HepG2 (cell line): ENCODE data around the gene PDZD2. TPM values are rescaled to one million over a fixed set of nuclear protein-coding genes. Genes with fewer than 3 reads are reported as not detected.

ENCODE experiments used
- ATAC-seq: fragments of 200-7000 bp; cut with Tn5 transposase; 3 replicates; pipeline ENCODE4 v1.9.1; 2020; ENCODE audit warnings: mild to moderate bottlenecking, moderate library complexity
- BruUV-seq: library from RNA; stranded (reverse); fragments of 400-500 nt; replicated peaks from 2 replicates; lab custom pipeline; 2021; lab: Mats Ljungman, UMichigan
- CTCF ChIA-PET: fragments of 300-600 bp; formaldehyde crosslinking; extraction: SDS; loops from one replicate; lab custom pipeline; 2021; ENCODE audit warnings: low total read pairs, inconsistent platforms, low intra/inter-chr PET ratio; lab: Yijun Ruan, JAX
- POLR2A ChIA-PET: fragments of 350-600 bp; sonication (Branson Sonifier 250); formaldehyde crosslinking; loops from one replicate; lab custom pipeline; 2020; ENCODE audit warnings: antibody characterized with exemption, inconsistent platforms; lab: Yijun Ruan, JAX
- DNase-seq: peaks from one replicate; pipeline ENCODE4 v3.0.0-alpha.2; 2015; ENCODE audit warnings: low spot score
- FAIRE-seq: peaks from 3 replicates; lab custom pipeline; 2011; peaks lifted over from hg19 to GRCh38; lab: Jason Lieb, UNC
- H2AFZ ChIP-seq: one replicate; pipeline ENCODE4 v1.6.1; 2011; ENCODE audit warnings: low read length, inconsistent platforms
- H3K27ac ChIP-seq: fragments of 300-600 bp; 3 replicates; pipeline ENCODE4 v1.8.0; 2011; ENCODE audit warnings: mixed run types, mild to moderate bottlenecking, mixed read lengths, low read length, inconsistent platforms; ENCODE audit not compliant: insufficient read depth; ENCODE audit errors: extremely low read length
- H3K27me3 ChIP-seq, 2 experiments: fragments of 200-600 bp in 1 of 2; 2 replicates in 1 of 2; 3 replicates in 1 of 2; pipeline versions ENCODE4 v1.6.0 to v1.8.0; 2011; ENCODE audit warnings: low read length in 2 of 2, mild to moderate bottlenecking in 2 of 2, moderate library complexity in 2 of 2, inconsistent platforms in 1 of 2; ENCODE audit not compliant: insufficient read depth in 2 of 2, control insufficient read depth in 1 of 2
- H3K36me3 ChIP-seq, 2 experiments: fragments of 200-600 bp in 1 of 2; replicated peaks in 1 of 2; 2 replicates in 1 of 2; 3 replicates in 1 of 2; pipeline versions ENCODE4 v1.5.1 to v1.8.0; 2011; ENCODE audit warnings: low read length in 2 of 2, inconsistent platforms in 1 of 2; ENCODE audit not compliant: insufficient read depth in 2 of 2, control insufficient read depth in 1 of 2
- H3K4me1 ChIP-seq: 2 replicates; pipeline ENCODE4 v1.5.1; 2012; ENCODE audit warnings: low read length, inconsistent platforms; ENCODE audit not compliant: insufficient read depth
- H3K4me2 ChIP-seq: 2 replicates; pipeline ENCODE4 v1.6.0; 2011; ENCODE audit warnings: low read depth, low read length, inconsistent platforms
- H3K4me3 ChIP-seq, 3 experiments: fragments of 200-600 bp in 1 of 3; sonication (generic), shearing (Covaris generic) in 1 of 3; replicated peaks in 1 of 3; 2 replicates each; pipeline ENCODE4 v1.5.1; 2011 to 2016; ENCODE audit warnings: low read length in 3 of 3, inconsistent platforms in 2 of 3, low read depth in 2 of 3, mild to moderate bottlenecking in 2 of 3, control low read depth in 1 of 3, mixed read lengths in 1 of 3; ENCODE audit not compliant: insufficient read depth in 1 of 3
- H3K79me2 ChIP-seq: one replicate; pipeline ENCODE4 v1.6.1; 2011; ENCODE audit warnings: low read length, inconsistent platforms; ENCODE audit not compliant: insufficient read depth
- H3K9ac ChIP-seq: 2 replicates; pipeline ENCODE4 v1.6.0; 2011; ENCODE audit warnings: mild to moderate bottlenecking, low read depth, low read length, inconsistent platforms; ENCODE audit not compliant: insufficient read depth
- H3K9me3 ChIP-seq: 2 replicates; pipeline ENCODE4 v1.5.1; 2012; ENCODE audit warnings: mild to moderate bottlenecking, low read length
- H4K20me1 ChIP-seq: 2 replicates; pipeline ENCODE4 v1.6.0; 2011; ENCODE audit warnings: inconsistent platforms, mild to moderate bottlenecking, low read length, moderate library complexity; ENCODE audit not compliant: insufficient read depth
- BORCS8-MEF2B ChIP-seq: sonication (generic); formaldehyde crosslinking; IDR thresholded peaks from 2 replicates; pipeline ENCODE4 v1.8.0; 2022; ENCODE audit warnings: mild to moderate bottlenecking, missing genetic modification reagents
- ERF ChIP-seq: IDR thresholded peaks from 2 replicates; pipeline ENCODE4 v1.6.1; 2018; ENCODE audit warnings: missing biosample characterization, missing genetic modification reagents
- GATAD2A ChIP-seq: IDR thresholded peaks from 2 replicates; pipeline ENCODE4 v1.6.1; 2016
- HNRNPLL ChIP-seq: fragments of 200-400 bp; formaldehyde crosslinking; IDR thresholded peaks from 2 replicates; pipeline ENCODE4 v1.6.1; 2017; ENCODE audit warnings: mild to moderate bottlenecking, low read depth, low read length; ENCODE audit not compliant: poor library complexity, severe bottlenecking
- MEIS2 ChIP-seq: sonication (generic); formaldehyde crosslinking; IDR thresholded peaks from 2 replicates; pipeline ENCODE4 v1.9.0; 2021; ENCODE audit warnings: mild to moderate bottlenecking, missing genetic modification reagents
- POLR2G ChIP-seq: fragments of 200-400 bp; formaldehyde crosslinking; IDR thresholded peaks from 2 replicates; pipeline ENCODE4 v1.6.1; 2018; ENCODE audit warnings: mild to moderate bottlenecking, low read depth, low read length, moderate library complexity
- REPIN1 ChIP-seq: sonication (generic); formaldehyde crosslinking; IDR thresholded peaks from 2 replicates; pipeline ENCODE4 v1.8.0; 2022; ENCODE audit warnings: missing genetic modification reagents, low read depth, mild to moderate bottlenecking, borderline replicate concordance
- SETDB1 ChIP-seq: sonication (generic); formaldehyde crosslinking; IDR thresholded peaks from 2 replicates; pipeline ENCODE4 v1.5.1; 2020; ENCODE audit warnings: missing genetic modification reagents, mild to moderate bottlenecking, borderline replicate concordance
- THAP8 ChIP-seq: sonication (generic); formaldehyde crosslinking; IDR thresholded peaks from 2 replicates; pipeline ENCODE4 v1.5.1; 2020; ENCODE audit warnings: missing genetic modification reagents, mild to moderate bottlenecking, borderline replicate concordance
- ZFP36L2 ChIP-seq: sonication (generic); formaldehyde crosslinking; IDR thresholded peaks from 2 replicates; pipeline ENCODE4 v1.4.0; 2020; ENCODE audit warnings: missing genetic modification reagents
- ZMYM2 ChIP-seq: sonication (generic); formaldehyde crosslinking; IDR thresholded peaks from 2 replicates; pipeline ENCODE4 v1.8.0; 2022; ENCODE audit warnings: mild to moderate bottlenecking, missing genetic modification reagents
- ZNF576 ChIP-seq: sonication (generic); formaldehyde crosslinking; IDR thresholded peaks from 2 replicates; pipeline ENCODE4 v1.4.0; 2020; ENCODE audit warnings: mild to moderate bottlenecking, missing genetic modification reagents
- ZNF747 ChIP-seq: sonication (generic); formaldehyde crosslinking; IDR thresholded peaks from 2 replicates; pipeline ENCODE4 v1.8.1; 2023; ENCODE audit warnings: missing genetic modification reagents, mild to moderate bottlenecking, borderline replicate concordance
- ZNF766 ChIP-seq: sonication (generic); formaldehyde crosslinking; IDR thresholded peaks from 2 replicates; pipeline ENCODE4 v1.5.0; 2020; ENCODE audit warnings: missing genetic modification reagents, borderline replicate concordance
- WGBS: methylation state at CpG from one replicate; pipeline ENCODE4 v1.1.6; 2017; ENCODE audit warnings: low lambda C conversion rate; 5-methylcytosine and 5-hydroxymethylcytosine counted together
- in situ Hi-C: cut with HindIII; loops from 2 replicates; pipeline ENCODE4 v1.10.0; 2017; ENCODE audit warnings: low pct_unique_long_range_greater_than_20kb; ENCODE audit not compliant: extremely low pct_ligation_motif_present
- intact Hi-C: fragments of 100-400 bp; cut with micrococcal nuclease; formaldehyde crosslinking; loops from one replicate; pipeline ENCODE4 v1.10.0; 2022; ENCODE audit not compliant: unreplicated experiment
- polyA plus RNA-seq, 8 experiments: library from polyadenylated mRNA; depleted of rRNA in 3 of 8; stranded (reverse) in 7 of 8; unstranded in 1 of 8; fragments of >200 nt; fragmentation: Illumina TruSeq in 4 of 8; extraction: Trizol in 4 of 8; gene quantifications; 2 replicates each; pipeline versions ENCODE4 v1.2.1 to v1.2.3, GENCODE V29; 2011 to 2016; ENCODE audit warnings: low read depth in 4 of 8, missing spikeins in 1 of 8, mixed read lengths in 1 of 8; ENCODE audit not compliant: insufficient read depth in 1 of 8
- total RNA-seq, 5 experiments: library from RNA; depleted of rRNA; stranded (reverse); fragments of >200 nt; fragmentation: Illumina TruSeq; extraction: Trizol; gene quantifications; 2 replicates each; pipeline ENCODE4 v1.2.3, GENCODE V29; 2016; ENCODE audit warnings: low read depth in 1 of 5

Gene PDZD2
- total and polyA plus RNA-seq, 2 of the 13 experiments (the other 11 are each of a cell fraction or from before 2014, with no cell fraction given), result 0.04 TPM; not detected in 1

- peaks cover 0 to 6% of the 10 kb centered on the region in 2 experiments; a peak in 1 of 5 replicates for H3K27me3 ChIP-seq
- POLR2A ChIA-PET, result no interaction called here
- H3K9me3 ChIP-seq, result no peaks in the 10 kb centered on the region
- H4K20me1 ChIP-seq, result no peaks in the 10 kb centered on the region
- H3K27ac ChIP-seq, result no peak overlapping the region
- in situ Hi-C loops (no loop called here), intact Hi-C loops (no loop called here)
- H3K36me3 ChIP-seq, result no peaks in the 10 kb centered on the region
- CTCF ChIA-PET, result no interaction called here
- H3K4me3 ChIP-seq, result no peak overlapping the region
- WGBS, result 69% methylated on average over 3 of the region's 3 CpGs
- no peaks in the 10 kb centered on the region for H3K79me2 ChIP-seq
- DNase-seq (no peak), ATAC-seq (no peak), FAIRE-seq (no peak)
- no TSS peak for BruUV-seq
- H3K4me1 ChIP-seq, result no peaks in the 10 kb centered on the region
- H2AFZ ChIP-seq, result no peak overlapping the region
- no peak for TF ChIP-seq ZNF576
- H3K9ac ChIP-seq, result no peak overlapping the region
- H3K4me2 ChIP-seq, result no peak overlapping the region
These were observed 430.5 kb downstream of the PDZD2 start for GRCh38 chr5:32069396-32069795.

GRCh38 chr5:32071351-32071944 lies 432.5 kb downstream of the PDZD2 start:
- Histone ChIP-seq H3K4me2 (no peak overlapping the region), H3K9me3 (no peaks in the 10 kb centered on the region), H3K9ac (no peak overlapping the region), H3K27me3 (peaks cover 0 to 6% of the 10 kb centered on the region in 2 experiments; a peak in 1 of 5 replicates), H3K79me2 (no peaks in the 10 kb centered on the region), H3K4me3 (no peak overlapping the region), H2AFZ (no peak overlapping the region), H3K36me3 (no peaks in the 10 kb centered on the region), H4K20me1 (no peaks in the 10 kb centered on the region), H3K4me1 (no peaks in the 10 kb centered on the region), H3K27ac (no peak overlapping the region)
- ATAC-seq (no peak), FAIRE-seq (no peak), DNase-seq (no peak)
- ChIA-PET CTCF (no interaction called here), POLR2A (no interaction called here)
- BruUV-seq, result no TSS peak
- TF ChIP-seq ZNF747 (CRISPR knock-in tag), result no peak
- no peak for TF ChIP-seq THAP8
- no peak for TF ChIP-seq ZNF766 (CRISPR knock-in tag)
- TF ChIP-seq POLR2G, result no peak
- no peak for TF ChIP-seq ERF (CRISPR knock-in tag)
- no peak for TF ChIP-seq ZMYM2
- no peak for TF ChIP-seq REPIN1 (CRISPR knock-in tag)
- TF ChIP-seq SETDB1 (CRISPR knock-in tag), result no peak
- no peak for TF ChIP-seq HNRNPLL
- no peak for TF ChIP-seq GATAD2A (CRISPR knock-in tag)
- no peak for TF ChIP-seq ZFP36L2 (CRISPR knock-in tag)
- no peak for TF ChIP-seq BORCS8-MEF2B (CRISPR knock-in tag)
- TF ChIP-seq MEIS2 (CRISPR knock-in tag), result no peak
- intact Hi-C loops, result no loop called here
- in situ Hi-C loops, result loop anchor here (5.0 to 10.0 kb wide), 2 partner anchors 144 to 247 kb away; no protein-coding TSS in a partner anchor
- WGBS, result 79% methylated on average over 7 of the region's 7 CpGs
